OCI-LY7 (cell line): Measurements from ENCODE around the gene FCHO2. TPM values are rescaled to one million over a fixed set of nuclear protein-coding genes. Genes with fewer than 3 reads are reported as not detected.

Experiments
- BruUV-seq: library from RNA; stranded (reverse); fragments of 400-500 nt; replicated peaks from 2 replicates; lab custom pipeline; 2021; lab: Mats Ljungman, UMichigan
- CTCF ChIA-PET: fragments of 300-600 bp; sonication (Branson Sonifier 250); formaldehyde crosslinking; loops from one replicate; lab custom pipeline; 2022; ENCODE audit warnings: antibody characterized with exemption; ENCODE audit not compliant: unreplicated experiment; lab: Charles Lee
- POLR2A ChIA-PET: fragments of 300-600 bp; sonication (Branson Sonifier 250); formaldehyde crosslinking; loops from one replicate; lab custom pipeline; 2022; ENCODE audit warnings: antibody characterized with exemption; lab: Charles Lee
- DNase-seq: peaks from one replicate; pipeline ENCODE4 v3.0.0-alpha.2; 2015; ENCODE audit warnings: low spot score
- H2AFZ ChIP-seq: fragments of 200-600 bp; sonication (generic), shearing (Covaris generic); 2 replicates; pipeline ENCODE4 v1.6.1; 2014; ENCODE audit warnings: mild to moderate bottlenecking, antibody characterized with exemption, low read length, moderate library complexity
- H3K27ac ChIP-seq: fragments of 200-600 bp; sonication (generic); 2 replicates; pipeline ENCODE4 v1.5.1; 2014; ENCODE audit warnings: mixed run types, low read depth, mild to moderate bottlenecking, moderate library complexity, low read length, inconsistent platforms; ENCODE audit not compliant: poor library complexity, severe bottlenecking
- H3K36me3 ChIP-seq: fragments of 200-600 bp; sonication (generic); 2 replicates; pipeline ENCODE4 v1.6.1; 2014; ENCODE audit warnings: mild to moderate bottlenecking, antibody characterized with exemption, low read length, moderate library complexity, mixed read lengths; ENCODE audit not compliant: insufficient read depth
- H3K4me1 ChIP-seq: fragments of 200-600 bp; sonication (generic); 2 replicates; pipeline ENCODE4 v1.5.1; 2014; ENCODE audit warnings: mild to moderate bottlenecking, low read length; ENCODE audit not compliant: insufficient read depth, poor library complexity, severe bottlenecking
- H3K4me2 ChIP-seq: fragments of 200-600 bp; sonication (generic); 2 replicates; pipeline ENCODE4 v1.6.1; 2014; ENCODE audit warnings: mild to moderate bottlenecking, low read length
- H3K4me3 ChIP-seq: fragments of 200-600 bp; sonication (generic); 2 replicates; pipeline ENCODE4 v1.5.1; 2014; ENCODE audit warnings: mild to moderate bottlenecking, low read depth, low read length; ENCODE audit not compliant: poor library complexity, severe bottlenecking
- H3K79me2 ChIP-seq: fragments of 200-600 bp; sonication (generic); 2 replicates; pipeline ENCODE4 v1.6.1; 2016; ENCODE audit warnings: low read depth, mild to moderate bottlenecking, low read length, moderate library complexity, mixed read lengths; ENCODE audit not compliant: insufficient read depth
- H3K9me2 ChIP-seq: fragments of 200-600 bp; sonication (generic); 2 replicates; pipeline ENCODE4 v1.6.1; 2016; ENCODE audit warnings: mild to moderate bottlenecking, low read length, mixed read lengths; ENCODE audit not compliant: insufficient read depth
- H3K9me3 ChIP-seq: fragments of 200-600 bp; sonication (generic); 2 replicates; pipeline ENCODE4 v1.6.1; 2014; ENCODE audit warnings: mild to moderate bottlenecking, mixed run types, low read length, mixed read lengths
- H4K20me1 ChIP-seq: fragments of 200-600 bp; sonication (generic); 2 replicates; pipeline ENCODE4 v1.6.1; 2014; ENCODE audit warnings: mild to moderate bottlenecking, antibody characterized with exemption, low read length, moderate library complexity, mixed read lengths; ENCODE audit not compliant: insufficient read depth
- CTCF ChIP-seq: fragments of 200-600 bp; sonication (generic); conservative IDR thresholded peaks from 2 replicates; pipeline ENCODE4 v1.5.1; 2014; ENCODE audit warnings: mild to moderate bottlenecking, antibody characterized with exemption, low read length, moderate library complexity, mixed read lengths
- EZH2phosphoT487 ChIP-seq: fragments of 200-600 bp; sonication (generic); IDR thresholded peaks from 2 replicates; pipeline ENCODE4 v1.6.1; 2018; ENCODE audit warnings: low read depth, borderline replicate concordance, mild to moderate bottlenecking, mixed run types, antibody characterized with exemption, low read length, moderate library complexity, mixed read lengths
- intact Hi-C: fragments of 100-400 bp; cut with micrococcal nuclease; formaldehyde crosslinking; loops from one replicate; pipeline ENCODE4 v1.10.0; 2022; ENCODE audit not compliant: unreplicated experiment
- total RNA-seq, 2 experiments: library from RNA; depleted of rRNA in 1 of 2; stranded (reverse); fragments of >200 nt in 1 of 2; shearing (Covaris generic) in 1 of 2; gene quantifications; 2 replicates each; pipeline ENCODE4 v1.2.3, GENCODE V29; 2014 to 2022

The FCHO2 gene
- total RNA-seq, 2 experiments from 2014 or later, result 7.2 to 7.8 TPM

- TF ChIP-seq CTCF (no peak), EZH2phosphoT487 (no peak)
- intact Hi-C loops, result loop anchor here (5.0 kb wide), 1 partner anchor 36 kb away; no protein-coding TSS in a partner anchor
- peaks cover 77% of the 10 kb centered on the region for H3K36me3 ChIP-seq
- H3K9me3 ChIP-seq, result no peaks in the 10 kb centered on the region; the same call in 1 of the 2 replicates
- TSS peak; percentile 63 for BruUV-seq
- H2AFZ ChIP-seq, result no peak overlapping the region
- POLR2A ChIA-PET, result interaction anchor here (0.6 to 1.8 kb wide), 2 partner anchors 27 to 239 kb away, joined by 4 to 7 read pairs; no protein-coding TSS in a partner anchor
- no peaks in the 10 kb centered on the region for H3K4me1 ChIP-seq
- no peak overlapping the region for H3K4me2 ChIP-seq
- CTCF ChIA-PET, result no interaction called here
- no peaks in the 10 kb centered on the region for H4K20me1 ChIP-seq
- H3K9me2 ChIP-seq, result no peaks in the 10 kb centered on the region
- no peak overlapping the region for H3K27ac ChIP-seq
- no peak overlapping the region for H3K4me3 ChIP-seq
- DNase-seq, result no peak
- H3K79me2 ChIP-seq, result no peaks in the 10 kb centered on the region
Observed at GRCh38 chr5:72908664-72909063, 47.2 kb upstream of the FCHO2 start.

GRCh38 chr5:72917371-72917776 lies 38.5 kb upstream of the FCHO2 start:
- H3K4me2 ChIP-seq, result no peak overlapping the region
- ChIA-PET POLR2A (interaction anchor here (0.7 kb wide), 1 partner anchor 801 kb away, joined by 3 read pairs; no protein-coding TSS in a partner anchor), CTCF (no interaction called here)
- BruUV-seq, result no TSS peak
- no peaks in the 10 kb centered on the region for H4K20me1 ChIP-seq
- no peaks in the 10 kb centered on the region for H3K36me3 ChIP-seq
- no peaks in the 10 kb centered on the region for H3K9me2 ChIP-seq
- no peak overlapping the region for H3K27ac ChIP-seq
- H3K79me2 ChIP-seq, result no peaks in the 10 kb centered on the region
- no peak for TF ChIP-seq EZH2phosphoT487
- TF ChIP-seq CTCF, result no peak
- no peak for DNase-seq
- intact Hi-C loops, result no loop called here
- H3K9me3 ChIP-seq, result no peaks in the 10 kb centered on the region
- H2AFZ ChIP-seq, result no peak overlapping the region
- no peaks in the 10 kb centered on the region for H3K4me1 ChIP-seq
- H3K4me3 ChIP-seq, result no peak overlapping the region

- no peak overlapping the region for H3K4me3 ChIP-seq
- no peak overlapping the region for H2AFZ ChIP-seq
- intact Hi-C loops, result no loop called here
- H3K9me3 ChIP-seq, result no peaks in the 10 kb centered on the region
- DNase-seq, result peak; percentile 24
- no peaks in the 10 kb centered on the region for H3K79me2 ChIP-seq
- H3K4me1 ChIP-seq, result no peaks in the 10 kb centered on the region
- no peaks in the 10 kb centered on the region for H4K20me1 ChIP-seq
- no peaks in the 10 kb centered on the region for H3K9me2 ChIP-seq
- peak; percentile 76 for TF ChIP-seq CTCF
- TF ChIP-seq EZH2phosphoT487, result no peak
- H3K27ac ChIP-seq, result no peak overlapping the region
- no peaks in the 10 kb centered on the region for H3K36me3 ChIP-seq
- POLR2A ChIA-PET, result no interaction called here
- CTCF ChIA-PET, result no interaction called here
- no peak overlapping the region for H3K4me2 ChIP-seq
- no TSS peak for BruUV-seq
Observed at GRCh38 chr5:72920690-72921502, 34.9 kb upstream of the FCHO2 start.
